ENCODE data around the gene OR51V1.
"Not testable (repeated sequence)": the region's sequence is repeated elsewhere in the genome, so short reads cannot be mapped to it uniquely, and the experiment has no call there.

The OR51V1 gene

DNA sequence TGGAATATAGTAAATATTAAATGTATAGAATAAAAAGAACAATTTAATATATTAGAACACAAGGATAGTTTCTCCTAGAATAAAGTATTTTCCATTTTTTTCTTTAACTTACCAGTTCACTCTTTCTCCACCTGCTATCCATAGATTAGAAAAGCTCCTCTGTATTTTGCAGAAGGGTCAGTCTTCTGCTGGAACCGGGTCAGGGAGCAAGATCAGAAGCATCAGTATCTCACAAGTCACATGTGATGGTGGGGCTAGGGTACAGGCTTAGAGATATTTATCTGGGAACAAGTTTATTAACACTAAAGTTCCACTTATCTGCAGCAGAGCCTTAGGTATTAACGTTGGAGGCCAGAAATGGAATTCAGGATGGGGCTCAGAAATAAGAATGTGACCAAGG lies 28.6 kb downstream of the OR51V1 start:
- DNase-seq (ENCODE audit: low read depth in 1 of 2, low spot score in 1 of 2): no peak

- DNase-seq (ENCODE audit: low read depth in 1 of 2, low spot score in 1 of 2): not testable (repeated sequence)
Observed at GRCh38 chr11:5165898-5166297, 34.6 kb downstream of the OR51V1 start.

GRCh38 chr11:5164807-5165206 lies 35.7 kb downstream of the OR51V1 start:
- DNase-seq (ENCODE audit: low read depth in 1 of 2, low spot score in 1 of 2): not testable (repeated sequence)

DNA sequence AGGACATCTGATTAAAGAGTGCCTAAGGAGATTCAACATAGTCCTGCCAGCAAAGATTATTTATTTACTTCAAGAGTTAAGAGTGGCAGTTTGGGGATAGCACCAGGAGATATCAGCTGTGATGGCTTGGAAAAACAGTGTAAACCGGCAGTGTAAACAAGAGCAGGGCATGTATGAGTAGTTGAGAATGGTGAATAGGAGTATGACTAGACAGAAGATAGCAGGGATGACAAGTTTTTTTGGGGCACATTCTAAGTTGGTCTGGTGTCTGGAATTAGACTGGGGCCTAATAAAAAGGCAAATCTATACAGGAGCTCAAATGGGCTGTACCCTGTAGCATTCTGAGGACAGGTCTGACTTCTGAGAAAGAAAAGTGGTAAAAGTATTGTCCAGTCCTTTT lies 39.4 kb downstream of the OR51V1 start:
- DNase-seq (ENCODE audit: low read depth in 1 of 2, low spot score in 1 of 2): not testable (repeated sequence)

DNA sequence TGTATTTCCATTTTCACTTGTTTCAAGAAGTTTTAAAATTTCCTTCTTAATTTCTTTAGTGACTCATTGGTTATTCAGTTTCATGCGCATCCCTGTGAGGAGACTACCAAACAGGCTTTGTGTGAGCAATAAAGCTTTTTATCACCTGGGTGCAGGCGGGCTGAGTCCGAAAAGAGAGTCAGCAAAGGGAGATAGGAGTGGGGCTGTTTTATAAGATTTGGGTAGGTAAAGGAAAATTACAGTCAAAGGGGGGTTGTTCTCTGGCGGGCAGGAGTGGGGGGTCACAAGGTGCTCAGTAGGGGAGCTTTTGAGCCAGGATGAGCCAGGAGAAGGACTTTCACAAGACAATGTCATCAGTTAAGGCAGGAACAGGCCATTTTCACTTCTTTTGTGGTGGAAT lies 40.3 kb downstream of the OR51V1 start:
- DNase-seq (ENCODE audit: low read depth in 1 of 2, low spot score in 1 of 2): not testable (repeated sequence)

GRCh38 chr11:5159806-5160205 lies 40.7 kb downstream of the OR51V1 start:
- no peak for DNase-seq (ENCODE audit: low read depth in 1 of 2, low spot score in 1 of 2)

DNA sequence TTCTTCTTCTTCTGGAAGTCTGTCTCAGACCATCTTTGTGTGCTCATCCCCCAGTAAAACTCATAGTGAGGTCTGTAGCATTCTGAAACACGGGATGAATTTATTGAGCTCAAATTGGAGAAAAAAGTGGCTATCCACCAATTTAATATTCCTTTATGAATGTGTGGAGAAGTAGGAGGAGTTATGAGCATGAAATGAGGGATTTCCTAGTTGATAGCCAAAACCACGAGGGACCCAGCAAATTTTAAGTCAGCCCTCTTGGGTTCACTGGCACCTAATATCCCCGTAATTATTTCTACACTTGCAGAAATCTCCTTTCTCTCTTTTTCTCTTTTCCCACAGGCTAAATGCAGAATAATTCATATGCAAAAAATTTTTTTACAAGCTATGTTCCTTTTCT lies 45.8 kb downstream of the OR51V1 start, which contains the start of gene OR52A1:
Gene OR52A1, minus strand, starts transcription at position 101 of the 400 bp plus-strand sequence. CDS start 2,388 bp downstream, outside the sequence.
- DNase-seq (ENCODE audit: low read depth in 1 of 2, low spot score in 1 of 2): no peak

DNA sequence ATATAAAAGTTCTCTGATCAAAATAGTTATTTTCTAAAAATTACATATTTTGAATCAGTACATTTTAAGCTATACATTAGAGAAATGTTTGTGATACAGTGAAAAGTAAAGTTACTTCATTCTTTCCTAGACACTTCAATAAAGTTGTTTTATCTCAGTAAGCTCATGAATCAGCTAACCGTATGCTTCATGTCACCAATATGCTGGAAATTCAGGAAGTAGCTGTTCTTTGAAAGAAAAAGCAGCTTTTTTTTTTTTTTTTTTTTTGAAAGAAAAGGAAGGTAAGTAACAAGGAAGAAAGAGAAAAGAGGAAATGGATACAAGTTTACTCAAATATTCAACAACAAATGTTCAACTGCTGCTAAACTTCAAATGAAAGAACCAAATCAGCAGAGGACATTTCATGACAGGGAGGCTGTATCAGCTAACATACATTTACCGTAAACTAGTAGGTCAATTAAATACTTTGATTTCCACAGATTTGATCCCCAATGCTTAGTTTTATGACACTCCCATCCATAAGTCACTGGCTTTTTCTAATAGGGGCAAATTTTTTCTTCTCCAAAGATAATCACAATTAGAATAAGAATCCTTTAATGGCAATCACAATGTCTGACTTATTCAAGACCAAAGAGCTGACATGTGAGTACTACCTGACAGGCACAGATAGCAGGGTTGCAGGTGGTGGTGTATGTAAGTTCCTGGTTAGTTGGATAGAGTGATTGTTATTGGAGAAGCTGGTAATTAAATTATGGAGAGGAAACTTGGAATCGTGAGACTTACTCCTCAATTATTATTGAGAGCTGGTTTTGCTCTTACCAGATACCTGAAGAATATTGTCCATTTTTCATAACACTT lies 46.7 kb downstream of the OR51V1 start:
- no peak for DNase-seq (ENCODE audit: low read depth in 1 of 2, low spot score in 1 of 2)

- DNase-seq (ENCODE audit: low read depth in 1 of 2, low spot score in 1 of 2): no peak
Observed at GRCh38 chr11:5151713-5152153, 48.7 kb downstream of the OR51V1 start.

Data from activated CD4-positive, alpha-beta T cell treated with anti-CD3 and anti-CD28 coated beads, Interleukin-2, amount 50 U/mL, for 24 hours (primary cell).